Activated naive CD4-positive, alpha-beta T cell treated with anti-CD3 and anti-CD28 coated beads, Interleukin-2, amount 50 U/mL, for 72 hours (primary cell): ENCODE results near the gene AFAP1. TPM values are rescaled to one million over a fixed set of nuclear protein-coding genes. Genes with fewer than 3 reads are reported as not detected.

Experiments used
- ATAC-seq, 2 donors: fragments of 150-1000 bp; cut with Tn5 transposase; 2 replicates each; pipeline ENCODE4 v1.10.0; 2021; ENCODE audit warnings: mild to moderate bottlenecking in 2 of 2, moderate library complexity in 2 of 2
- DNase-seq, 2 donors: peaks; one replicate each; pipeline ENCODE4 v3.0.0; 2021 to 2022; ENCODE audit warnings: low spot score in 2 of 2
- H3K27ac Mint-ChIP-seq, 2 donors: one replicate each; pipeline ENCODE4 v1.8.0; 2022; ENCODE audit warnings: mild to moderate bottlenecking in 2 of 2, mixed read lengths in 2 of 2
- H3K36me3 Mint-ChIP-seq, 2 donors: one replicate each; pipeline ENCODE4 v1.8.0; 2022; ENCODE audit warnings: mixed read lengths in 2 of 2
- H3K9me3 Mint-ChIP-seq, 2 donors: one replicate each; pipeline ENCODE4 v1.8.0; 2022; ENCODE audit warnings: mixed read lengths in 2 of 2
- total RNA-seq, 2 donors: library from RNA; stranded (reverse); gene quantifications; one replicate each; pipeline ENCODE4 v1.2.3, GENCODE V29; 2022

The AFAP1 gene
- total RNA-seq, 2 donors from 2014 or later, result 10.2 to 41.9 TPM

DNA sequence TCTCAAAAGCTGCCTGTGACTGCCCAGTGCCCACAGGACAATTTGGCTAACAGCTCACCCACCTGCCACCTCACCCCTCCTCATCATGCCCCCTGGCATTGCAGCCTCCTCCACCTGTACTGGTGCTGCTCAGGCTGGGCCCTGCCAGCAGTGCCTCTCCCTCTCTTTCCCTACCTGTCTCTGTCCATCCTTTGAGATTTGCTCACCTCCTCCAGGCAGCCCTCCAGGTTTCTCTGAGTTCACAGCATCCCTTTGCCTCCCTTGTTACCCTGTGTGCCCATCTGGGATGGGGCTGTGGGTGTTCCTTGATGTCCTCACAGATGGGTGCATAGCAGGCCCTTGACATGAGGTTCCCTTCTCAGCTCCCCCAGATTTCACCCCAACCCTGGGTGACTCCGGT is 224.9 kb downstream of the AFAP1 start:
- ATAC-seq, result no peak

GRCh38 chr4:7714176-7714575 is 225.5 kb downstream of the AFAP1 start:
- Mint-ChIP-seq H3K9me3 (no peaks in the 10 kb centered on the region), H3K36me3 (no peaks in the 10 kb centered on the region), H3K27ac (no peak overlapping the region)
- DNase-seq, result no peak
- no peak for ATAC-seq

More for the DNA sequence above, 224.9 kb downstream of the AFAP1 start:
- DNase-seq, result no peak
- Mint-ChIP-seq H3K36me3 (no peaks in the 10 kb centered on the region), H3K9me3 (no peaks in the 10 kb centered on the region), H3K27ac (no peak overlapping the region)

DNA sequence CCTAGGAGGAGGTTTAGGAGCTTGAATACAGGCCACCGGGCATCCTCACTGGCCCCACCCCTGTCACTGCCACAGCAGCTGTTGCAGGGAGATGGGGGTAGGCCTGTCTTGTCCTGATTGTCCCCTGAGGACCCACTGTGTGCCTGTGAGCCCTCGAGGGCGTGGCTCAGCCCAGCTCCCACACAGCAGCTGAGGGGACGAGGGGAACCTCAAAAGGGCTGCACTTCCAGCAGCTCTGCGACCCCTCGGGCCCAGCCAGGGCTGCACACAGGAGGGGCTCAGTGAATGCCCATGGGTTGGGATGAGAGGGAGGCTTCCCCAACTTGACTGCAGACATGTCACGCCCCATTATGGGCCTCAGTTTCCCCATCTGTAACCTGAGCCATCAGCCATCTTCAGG is 225.9 kb downstream of the AFAP1 start:
- ATAC-seq (no peak), DNase-seq (no peak)
- no peaks in the 10 kb centered on the region for H3K9me3 Mint-ChIP-seq
- no peaks in the 10 kb centered on the region for H3K36me3 Mint-ChIP-seq
- H3K27ac Mint-ChIP-seq, result no peak overlapping the region

DNA sequence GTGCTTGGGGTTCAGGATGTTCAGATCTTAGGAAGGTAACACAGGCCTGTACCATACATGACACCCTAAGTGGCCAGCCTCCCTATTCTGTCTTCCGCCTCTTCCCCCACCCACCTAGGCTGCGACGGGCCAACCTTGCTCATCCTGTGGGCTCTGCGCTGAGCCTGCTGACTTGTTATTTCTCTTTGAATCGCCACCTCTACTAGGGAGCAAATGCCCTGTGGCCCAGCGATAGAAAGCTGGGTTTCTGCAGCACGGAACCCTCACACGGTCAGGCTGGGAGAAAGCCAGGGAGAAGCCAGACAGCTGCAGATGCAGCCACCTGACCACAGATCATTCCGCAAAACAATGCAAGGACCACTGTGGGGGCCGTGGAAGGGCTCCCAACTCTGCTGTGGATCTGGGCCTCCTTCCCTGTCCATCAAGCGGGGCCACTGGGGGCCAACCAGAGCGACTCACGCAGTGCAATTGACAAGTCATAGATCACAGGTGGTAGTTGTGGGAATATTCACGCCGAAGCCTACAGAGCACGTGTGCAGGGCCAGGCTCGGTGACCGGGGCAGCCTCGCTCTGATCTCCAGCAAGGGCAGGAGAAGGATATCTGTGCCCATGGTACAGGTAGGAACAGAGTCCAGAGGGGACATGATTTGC is 227.5 kb downstream of the AFAP1 start:
- ATAC-seq (no peak), DNase-seq (no peak)
- Mint-ChIP-seq H3K9me3 (no peaks in the 10 kb centered on the region), H3K27ac (peak overlapping the region in 1 of 2 donors; percentile 73), H3K36me3 (no peaks in the 10 kb centered on the region)

DNA sequence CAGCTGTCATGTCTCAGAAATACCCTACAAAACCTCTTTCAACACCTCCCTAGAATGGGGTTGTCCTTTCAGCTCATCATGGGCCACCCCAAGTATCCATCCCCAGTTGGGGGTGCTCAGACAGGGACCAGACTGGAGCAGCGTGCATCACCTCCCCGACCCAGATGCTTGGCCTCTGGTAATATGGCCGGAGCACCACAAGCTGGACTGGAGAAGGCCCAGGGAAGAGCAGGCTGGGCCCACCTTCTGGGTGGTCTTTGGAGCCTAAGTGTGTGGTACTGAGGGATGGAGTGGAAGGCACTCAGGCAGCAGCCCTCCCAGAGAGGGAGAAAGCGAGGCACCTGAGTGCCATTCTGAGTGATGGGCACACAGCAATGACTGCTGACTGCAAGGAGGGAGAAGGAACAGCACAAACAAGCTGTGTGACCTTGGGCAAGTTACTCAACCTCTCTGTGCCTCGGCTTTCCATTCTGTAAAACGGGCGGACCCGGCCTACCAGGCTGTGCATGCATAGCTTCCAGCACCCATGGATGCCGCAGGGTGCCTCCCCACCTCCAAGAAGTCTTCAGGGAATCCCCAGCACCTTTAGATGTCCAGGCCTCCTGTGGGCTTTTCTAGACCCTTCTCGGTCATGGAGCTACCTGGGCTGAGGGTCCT is 228.2 kb downstream of the AFAP1 start:
- DNase-seq (no peak), ATAC-seq (no peak)
- H3K36me3 Mint-ChIP-seq, result no peaks in the 10 kb centered on the region
- H3K27ac Mint-ChIP-seq, result peak overlapping the region in 1 of 2 donors; percentile 33
- H3K9me3 Mint-ChIP-seq, result no peaks in the 10 kb centered on the region

DNA sequence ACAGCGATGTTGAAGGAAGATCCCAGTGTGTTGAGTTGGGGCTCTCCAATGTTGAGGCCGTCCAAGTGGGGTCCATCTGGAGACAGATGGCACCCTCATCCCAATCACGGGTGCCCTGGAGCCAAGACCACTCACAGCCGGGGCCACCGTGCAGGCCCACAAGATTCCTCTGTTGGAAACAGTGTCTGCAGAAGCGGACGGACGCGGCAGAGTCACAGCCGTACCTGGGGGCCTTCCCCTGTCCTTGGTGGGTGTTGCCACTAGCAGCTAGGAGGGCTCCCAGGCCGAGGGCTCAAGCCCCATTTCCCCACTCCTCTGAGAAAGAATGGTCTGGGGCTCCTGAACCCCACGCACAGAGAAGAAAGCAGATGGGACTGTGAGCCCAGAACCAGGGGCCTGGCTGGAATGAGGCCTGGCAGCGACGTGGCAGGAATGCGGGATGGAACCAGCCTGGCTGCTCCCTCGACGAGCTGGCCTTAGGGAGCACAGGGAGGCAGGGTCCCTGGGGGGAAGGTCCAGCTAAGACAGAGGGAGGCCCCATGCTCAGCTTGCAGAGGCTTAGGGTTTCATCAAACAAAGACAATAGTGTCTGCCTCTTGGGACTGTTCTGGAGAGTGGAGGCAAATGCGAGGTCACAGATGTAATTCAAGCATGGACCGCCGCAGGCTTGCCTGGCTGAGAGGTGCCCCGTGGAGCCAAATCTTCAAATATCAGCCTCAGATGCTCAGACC is 228.9 kb downstream of the AFAP1 start:
- no peak for ATAC-seq
- Mint-ChIP-seq H3K27ac (no peak overlapping the region), H3K9me3 (no peaks in the 10 kb centered on the region), H3K36me3 (no peaks in the 10 kb centered on the region)
- DNase-seq, result no peak

- Mint-ChIP-seq H3K27ac (no peak overlapping the region), H3K36me3 (no peaks in the 10 kb centered on the region), H3K9me3 (no peaks in the 10 kb centered on the region)
- ATAC-seq (no peak), DNase-seq (no peak)
Measured at GRCh38 chr4:7710126-7710525, 229.5 kb downstream of the AFAP1 start.

- ATAC-seq (no peak), DNase-seq (no peak)
- Mint-ChIP-seq H3K27ac (no peak overlapping the region), H3K36me3 (no peaks in the 10 kb centered on the region), H3K9me3 (no peaks in the 10 kb centered on the region)
Measured at GRCh38 chr4:7709431-7709830, 230.2 kb downstream of the AFAP1 start.

DNA sequence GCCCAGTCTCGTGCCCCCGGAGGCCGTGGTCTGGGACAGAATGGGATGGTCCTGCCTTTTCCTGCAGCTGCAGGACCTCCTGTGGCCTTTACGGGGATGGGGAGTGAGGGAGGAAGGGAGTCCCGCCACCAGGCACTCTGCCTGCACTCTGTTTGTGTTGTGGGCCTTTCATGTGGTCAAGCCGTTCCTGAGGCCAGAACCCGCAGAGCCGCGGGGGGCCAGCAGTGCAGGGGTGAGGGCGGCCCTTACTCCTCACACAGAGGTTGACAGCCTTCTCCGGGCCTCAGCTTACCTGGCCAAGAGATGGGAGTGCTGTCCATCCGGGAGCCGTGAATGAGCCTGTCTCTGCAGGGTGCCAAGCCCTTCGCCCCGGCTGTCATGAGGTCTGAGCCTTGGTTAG is 230.7 kb downstream of the AFAP1 start:
- DNase-seq (no peak), ATAC-seq (no peak)
- Mint-ChIP-seq H3K36me3 (no peaks in the 10 kb centered on the region), H3K27ac (no peak overlapping the region), H3K9me3 (no peaks in the 10 kb centered on the region)

Other genes with a start within 250 kb of the AFAP1 start
- under 1 TPM; 0.27 to 0.41 TPM for gene ABLIM2, start 219.0 kb upstream of the AFAP1 start, total RNA-seq